NOMO-1 treated with DMSO at 0.1 percent for 48 hours (cell line): ENCODE results near the gene SLC4A5.

Experiments used
- DNase-seq: peaks from one replicate; lab custom pipeline; 2025; ENCODE audit not compliant: unreplicated experiment; lab: John Stamatoyannopoulos, UW

The SLC4A5 gene

GRCh38 chr2:74343316-74343715 lies at the start of gene SLC4A5:
Gene SLC4A5, minus strand, starts transcription at chr2:74343416. Its CDS starts 28,393 bp downstream, at chr2:74315023.
- DNase-seq, result no peak

GRCh38 chr2:74392449-74392743 lies 49.2 kb upstream of the SLC4A5 start:
- no peak for DNase-seq

- DNase-seq, result peak; percentile 90
Observed at GRCh38 chr2:74391580-74392448, 48.6 kb upstream of the SLC4A5 start.

GRCh38 chr2:74391209-74391579 lies 48.0 kb upstream of the SLC4A5 start:
- no peak for DNase-seq

GRCh38 chr2:74390606-74391005 lies 47.4 kb upstream of the SLC4A5 start:
- DNase-seq, result no peak

GRCh38 chr2:74387346-74387745 lies 44.1 kb upstream of the SLC4A5 start:
- DNase-seq, result no peak

- DNase-seq, result no peak
Observed at GRCh38 chr2:74385396-74385795, 42.2 kb upstream of the SLC4A5 start.

- DNase-seq, result no peak
Observed at GRCh38 chr2:74384051-74384450, 40.8 kb upstream of the SLC4A5 start.

GRCh38 chr2:74383254-74383653 lies 40.0 kb upstream of the SLC4A5 start:
- no peak for DNase-seq

GRCh38 chr2:74381751-74382150 lies 38.5 kb upstream of the SLC4A5 start:
- DNase-seq, result no peak

GRCh38 chr2:74379851-74380789 lies 36.9 kb upstream of the SLC4A5 start, which contains the start of gene DCTN1:
Gene DCTN1, minus strand, starts transcription at chr2:74380311. Its CDS starts 274 bp downstream, at chr2:74380037.
- DNase-seq, result no peak

- DNase-seq, result no peak
Observed at GRCh38 chr2:74378007-74378406, 34.8 kb upstream of the SLC4A5 start.

GRCh38 chr2:74375838-74376237 lies 32.6 kb upstream of the SLC4A5 start:
- no peak for DNase-seq

- no peak for DNase-seq
Observed at GRCh38 chr2:74374509-74375205, 31.4 kb upstream of the SLC4A5 start.

- DNase-seq, result no peak
Observed at GRCh38 chr2:74373985-74374384, 30.8 kb upstream of the SLC4A5 start.

GRCh38 chr2:74373221-74373676 lies 30.0 kb upstream of the SLC4A5 start:
- DNase-seq, result no peak

- no peak for DNase-seq
Observed at GRCh38 chr2:74372674-74373073, 29.5 kb upstream of the SLC4A5 start.

- DNase-seq, result no peak
Observed at GRCh38 chr2:74371421-74371820, 28.2 kb upstream of the SLC4A5 start.

- no peak for DNase-seq
Observed at GRCh38 chr2:74369976-74370375, 26.8 kb upstream of the SLC4A5 start.

- DNase-seq, result no peak
Observed at GRCh38 chr2:74368499-74368898, 25.3 kb upstream of the SLC4A5 start.

- DNase-seq, result no peak
Observed at GRCh38 chr2:74367789-74368188, 24.6 kb upstream of the SLC4A5 start.
